B cell (primary cell): ENCODE results near the gene THRAP3.

Experiments
- EZH2 ChIP-seq: IDR thresholded peaks from 2 replicates; pipeline ENCODE4 v1.6.1; 2012; ENCODE audit warnings: borderline replicate concordance, low read depth, mild to moderate bottlenecking, moderate library complexity, low read length; ENCODE audit not compliant: insufficient read depth, poor library complexity, severe bottlenecking
- TF ChIP-seq, protein P1 (sequence below): fragments of 200-600 bp; IDR thresholded peaks from one replicate; pipeline ENCODE4 v1.8.0; 2022; ENCODE audit warnings: antibody characterized with exemption, mild to moderate bottlenecking

DNA sequence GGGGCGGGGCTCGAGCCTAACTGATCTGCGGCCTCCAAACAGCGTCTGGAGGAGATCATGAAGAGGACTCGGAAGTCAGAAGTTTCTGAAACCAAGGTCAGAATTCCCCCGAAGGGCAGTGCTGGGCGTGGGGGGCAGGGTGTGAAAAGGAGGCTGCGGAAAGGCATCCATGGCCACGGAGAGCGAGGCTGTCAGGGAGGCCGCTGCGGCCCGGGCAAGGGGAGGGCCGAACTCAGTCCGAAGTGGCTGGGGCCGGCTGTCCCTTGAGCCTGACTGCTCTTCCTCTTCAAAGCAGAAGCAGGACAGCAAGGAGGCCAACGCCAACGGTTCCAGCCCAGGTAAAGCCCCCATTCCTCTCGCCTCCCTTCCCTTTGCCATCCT lies 45.0 kb upstream of the THRAP3 start:
- TF ChIP-seq, protein P1, sequence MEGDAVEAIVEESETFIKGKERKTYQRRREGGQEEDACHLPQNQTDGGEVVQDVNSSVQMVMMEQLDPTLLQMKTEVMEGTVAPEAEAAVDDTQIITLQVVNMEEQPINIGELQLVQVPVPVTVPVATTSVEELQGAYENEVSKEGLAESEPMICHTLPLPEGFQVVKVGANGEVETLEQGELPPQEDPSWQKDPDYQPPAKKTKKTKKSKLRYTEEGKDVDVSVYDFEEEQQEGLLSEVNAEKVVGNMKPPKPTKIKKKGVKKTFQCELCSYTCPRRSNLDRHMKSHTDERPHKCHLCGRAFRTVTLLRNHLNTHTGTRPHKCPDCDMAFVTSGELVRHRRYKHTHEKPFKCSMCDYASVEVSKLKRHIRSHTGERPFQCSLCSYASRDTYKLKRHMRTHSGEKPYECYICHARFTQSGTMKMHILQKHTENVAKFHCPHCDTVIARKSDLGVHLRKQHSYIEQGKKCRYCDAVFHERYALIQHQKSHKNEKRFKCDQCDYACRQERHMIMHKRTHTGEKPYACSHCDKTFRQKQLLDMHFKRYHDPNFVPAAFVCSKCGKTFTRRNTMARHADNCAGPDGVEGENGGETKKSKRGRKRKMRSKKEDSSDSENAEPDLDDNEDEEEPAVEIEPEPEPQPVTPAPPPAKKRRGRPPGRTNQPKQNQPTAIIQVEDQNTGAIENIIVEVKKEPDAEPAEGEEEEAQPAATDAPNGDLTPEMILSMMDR, result no peak
- TF ChIP-seq EZH2, result no peak
